H9 (cell line): Measurements from ENCODE around the gene FAM124A. TPM values are rescaled to one million over a fixed set of nuclear protein-coding genes. Genes with fewer than 3 reads are reported as not detected.
A peak's percentile ranks its signal among the peaks of the same experiment; 100 is the strongest.

ENCODE experiments used
- DNase-seq: peaks from one replicate; pipeline ENCODE4 v3.0.0-alpha.2; 2017
- H2AFZ ChIP-seq: one replicate; pipeline ENCODE4 v1.6.1; 2013; ENCODE audit warnings: mild to moderate bottlenecking, low read length, control low read depth, moderate library complexity
- H2AK5ac ChIP-seq: 2 replicates; pipeline ENCODE4 v1.6.1; 2013; ENCODE audit warnings: low read length, control low read depth, mixed read lengths; ENCODE audit not compliant: insufficient read length
- H2BK120ac ChIP-seq: one replicate; pipeline ENCODE4 v1.6.1; 2013; ENCODE audit warnings: low read depth, mild to moderate bottlenecking, low read length, control low read depth, inconsistent platforms; ENCODE audit not compliant: poor library complexity, severe bottlenecking
- H2BK12ac ChIP-seq: 2 replicates; pipeline ENCODE4 v1.6.1; 2013; ENCODE audit warnings: low read length, control low read depth, mixed read lengths, low read depth; ENCODE audit not compliant: insufficient read length
- H2BK15ac ChIP-seq: 2 replicates; pipeline ENCODE4 v1.6.1; 2013; ENCODE audit warnings: low read depth, low read length, control low read depth
- H2BK20ac ChIP-seq: one replicate; pipeline ENCODE4 v1.6.1; 2013; ENCODE audit warnings: low read depth, mild to moderate bottlenecking, low read length, control low read depth, inconsistent platforms; ENCODE audit not compliant: poor library complexity, severe bottlenecking
- H2BK5ac ChIP-seq: 2 replicates; pipeline ENCODE4 v1.6.1; 2013; ENCODE audit warnings: low read length, control low read depth, mixed read lengths; ENCODE audit not compliant: insufficient read length
- H3K14ac ChIP-seq: 2 replicates; pipeline ENCODE4 v1.6.1; 2013; ENCODE audit warnings: low read length, control low read depth; ENCODE audit not compliant: insufficient read depth
- H3K18ac ChIP-seq: 2 replicates; pipeline ENCODE4 v1.6.1; 2013; ENCODE audit warnings: low read depth, mild to moderate bottlenecking, mixed read lengths, low read length, control low read depth; ENCODE audit not compliant: insufficient read length
- H3K23ac ChIP-seq: 2 replicates; pipeline ENCODE4 v1.6.1; 2013; ENCODE audit warnings: low read length, control low read depth, mixed read lengths, low read depth; ENCODE audit not compliant: insufficient read length
- H3K23me2 ChIP-seq: 2 replicates; pipeline ENCODE4 v1.6.1; 2013; ENCODE audit warnings: low read depth, mild to moderate bottlenecking, mixed read lengths, low read length, control low read depth; ENCODE audit not compliant: insufficient read length, poor library complexity, severe bottlenecking
- H3K27ac ChIP-seq: 2 replicates; pipeline ENCODE4 v1.5.1; 2013; ENCODE audit warnings: low read length, control low read depth, mixed read lengths, low read depth; ENCODE audit not compliant: insufficient read length
- H3K27me3 ChIP-seq: 2 replicates; pipeline ENCODE4 v1.6.1; 2013; ENCODE audit warnings: low read length, control low read depth, inconsistent platforms; ENCODE audit not compliant: insufficient read depth
- H3K4ac ChIP-seq: 2 replicates; pipeline ENCODE4 v1.6.1; 2013; ENCODE audit warnings: low read depth, mild to moderate bottlenecking, control low read depth, inconsistent platforms, low read length, moderate library complexity
- H3K4me1 ChIP-seq: 2 replicates; pipeline ENCODE4 v1.6.1; 2013; ENCODE audit warnings: low read length, control low read depth, inconsistent platforms; ENCODE audit not compliant: insufficient read depth
- H3K4me2 ChIP-seq: 2 replicates; pipeline ENCODE4 v1.6.1; 2013; ENCODE audit warnings: low read length, control low read depth, mixed read lengths; ENCODE audit not compliant: insufficient read length, insufficient read depth
- H3K56ac ChIP-seq: 2 replicates; pipeline ENCODE4 v1.6.1; 2013; ENCODE audit warnings: low read depth, mild to moderate bottlenecking, mixed read lengths, low read length, control low read depth; ENCODE audit not compliant: insufficient read length
- H3K79me1 ChIP-seq: 2 replicates; pipeline ENCODE4 v1.6.1; 2013; ENCODE audit warnings: low read depth, mild to moderate bottlenecking, moderate library complexity, low read length, control low read depth, inconsistent platforms; ENCODE audit not compliant: insufficient read depth, poor library complexity, severe bottlenecking
- H3K79me2 ChIP-seq: 2 replicates; pipeline ENCODE4 v1.6.1; 2013; ENCODE audit warnings: low read length, control low read depth, inconsistent platforms; ENCODE audit not compliant: insufficient read depth
- H3K9ac ChIP-seq: 2 replicates; pipeline ENCODE4 v1.6.1; 2013; ENCODE audit warnings: low read length, control low read depth, mixed read lengths; ENCODE audit not compliant: insufficient read length; ENCODE audit errors: extremely low read depth
- H3K9me3 ChIP-seq: one replicate; pipeline ENCODE4 v1.6.1; 2013; ENCODE audit warnings: low read depth, low read length, inconsistent platforms; ENCODE audit not compliant: control insufficient read depth
- H3T11ph ChIP-seq: one replicate; pipeline ENCODE4 v1.6.1; 2013; ENCODE audit warnings: mild to moderate bottlenecking, low read length, control low read depth, inconsistent platforms
- H4K20me1 ChIP-seq: one replicate; pipeline ENCODE4 v1.6.1; 2013; ENCODE audit not compliant: control insufficient read depth, insufficient read length, insufficient read depth
- H4K5ac ChIP-seq: 2 replicates; pipeline ENCODE4 v1.6.1; 2013; ENCODE audit warnings: low read depth, mild to moderate bottlenecking, mixed read lengths, low read length, control low read depth; ENCODE audit not compliant: insufficient read length
- H4K8ac ChIP-seq: replicated peaks from 2 replicates; pipeline ENCODE4 v1.6.1; 2013; ENCODE audit warnings: low read length, control low read depth, mixed read lengths, low read depth; ENCODE audit not compliant: insufficient read length
- H4K91ac ChIP-seq: 2 replicates; pipeline ENCODE4 v1.6.1; 2013; ENCODE audit warnings: low read depth, mild to moderate bottlenecking, moderate library complexity, mixed read lengths, low read length, control low read depth; ENCODE audit not compliant: insufficient read length
- H3K27ac Mint-ChIP-seq, 3 experiments: 2 replicates in 2 of 3; 3 replicates in 1 of 3; pipeline ENCODE4 v1.8.0; 2020 to 2021; ENCODE audit warnings: mixed read lengths in 3 of 3, mild to moderate bottlenecking in 1 of 3, moderate library complexity in 1 of 3
- H3K27me3 Mint-ChIP-seq: 2 replicates; pipeline ENCODE4 v1.8.0; 2021; ENCODE audit warnings: low read depth, mild to moderate bottlenecking, moderate library complexity, mixed read lengths
- H3K36me3 Mint-ChIP-seq, 3 experiments: 2 replicates in 2 of 3; 3 replicates in 1 of 3; pipeline ENCODE4 v1.8.0; 2020 to 2021; ENCODE audit warnings: low read depth in 3 of 3, mixed read lengths in 3 of 3; ENCODE audit not compliant: insufficient read depth in 1 of 3
- H3K4me1 Mint-ChIP-seq, 2 experiments: 2 replicates each; pipeline ENCODE4 v1.8.0; 2020; ENCODE audit warnings: mixed read lengths in 2 of 2
- H3K4me3 Mint-ChIP-seq, 2 experiments: 2 replicates in 1 of 2; 3 replicates in 1 of 2; pipeline ENCODE4 v1.8.0; 2020 to 2021; ENCODE audit warnings: mild to moderate bottlenecking in 2 of 2, mixed read lengths in 2 of 2, moderate library complexity in 1 of 2
- H3K9me3 Mint-ChIP-seq, 2 experiments: 2 replicates in 1 of 2; 3 replicates in 1 of 2; pipeline ENCODE4 v1.8.0; 2020; ENCODE audit warnings: mild to moderate bottlenecking in 2 of 2, mixed read lengths in 2 of 2, moderate library complexity in 1 of 2
- CTCF ChIP-seq: fragments of 200-600 bp; sonication (generic); conservative IDR thresholded peaks from 3 replicates; pipeline ENCODE4 v1.8.0; 2021; ENCODE audit warnings: antibody characterized with exemption, mild to moderate bottlenecking
- WGBS: extraction: QIAGEN DNeasy Blood & Tissue Kit; methylation state at CpG from one replicate; pipeline ENCODE4 v1.1.7; 2013; ENCODE audit warnings: missing lambda C conversion rate, low lambda C conversion rate, mixed read lengths; ENCODE audit not compliant: insufficient read length; ENCODE audit errors: extremely low coverage; 5-methylcytosine and 5-hydroxymethylcytosine counted together
- total RNA-seq: library from RNA; stranded (reverse); gene quantifications from 2 replicates; pipeline ENCODE4 v1.2.1, GENCODE V29; 2021

The FAM124A gene
- total RNA-seq, 1 experiment from 2014 or later, result 41.9 TPM

GRCh38 chr13:51240178-51240577 is 18.0 kb downstream of the FAM124A start:
- WGBS, result no CpG with 5 or more reads among the region's 5 CpGs
- no peaks in the 10 kb centered on the region; the same call in 1 of the 2 replicates for H3K79me2 ChIP-seq
- H3K36me3 Mint-ChIP-seq, result peaks cover 27 to 47% (median 37%) of the 10 kb centered on the region in 3 experiments; a peak in 6 of 7 replicates
- no peak overlapping the region for H4K91ac ChIP-seq
- H3K27me3 ChIP-seq, result no peaks in the 10 kb centered on the region
- no peak overlapping the region for H2AK5ac ChIP-seq
- peaks cover 64 to 72% of the 10 kb centered on the region in 2 experiments for H3K4me1 Mint-ChIP-seq
- H3K4me3 Mint-ChIP-seq, result no peak overlapping the region
- no peak for DNase-seq
- no peak overlapping the region for H2BK12ac ChIP-seq
- no peaks in the 10 kb centered on the region for H3K23me2 ChIP-seq
- H4K20me1 ChIP-seq, result no peaks in the 10 kb centered on the region
- no peak overlapping the region for H2BK15ac ChIP-seq
- no peak overlapping the region for H3K56ac ChIP-seq
- no peak for TF ChIP-seq CTCF
- H3K27ac ChIP-seq, result no peak overlapping the region
- no peak overlapping the region for H4K5ac ChIP-seq
- no peak overlapping the region for H2BK120ac ChIP-seq
- H3K14ac ChIP-seq, result no peak overlapping the region
- H3K18ac ChIP-seq, result no peak overlapping the region
- no peak overlapping the region for H3K4me2 ChIP-seq
- H3K9me3 ChIP-seq, result no peaks in the 10 kb centered on the region
- H2BK20ac ChIP-seq, result no peak overlapping the region
- H3K27ac Mint-ChIP-seq, result peak overlapping the region; percentile 10 to 42 (median 21); a peak in 1 of 7 replicates
- peaks cover 22% of the 10 kb centered on the region for H3K4me1 ChIP-seq
- no peak overlapping the region for H2AFZ ChIP-seq
- H3K27me3 Mint-ChIP-seq, result no peaks in the 10 kb centered on the region
- no peaks in the 10 kb centered on the region for H3K9me3 Mint-ChIP-seq
- no peak overlapping the region for H4K8ac ChIP-seq
- H3K23ac ChIP-seq, result no peak overlapping the region
- no peaks in the 10 kb centered on the region for H3K79me1 ChIP-seq
- H3T11ph ChIP-seq, result no peak overlapping the region
- H2BK5ac ChIP-seq, result no peak overlapping the region
- H3K9ac ChIP-seq, result no peak overlapping the region
- no peak overlapping the region for H3K4ac ChIP-seq
